Eye (tissue), 1 donor: ENCODE measurements around the gene RPGRIP1L.
A peak's percentile ranks its signal among the peaks of the same experiment; 100 is the strongest.

ENCODE experiments used
- DNase-seq: peaks from one replicate; pipeline ENCODE4 v3.0.0-alpha.2; 2015

The RPGRIP1L gene

GRCh38 chr16:53598511-53599275, 105.0 kb downstream of the RPGRIP1L start:
- DNase-seq = peak; percentile 60

GRCh38 chr16:53597776-53598175, 105.9 kb downstream of the RPGRIP1L start:
- peak; percentile 74 for DNase-seq

GRCh38 chr16:53588081-53588648, 115.5 kb downstream of the RPGRIP1L start:
- DNase-seq = no peak

GRCh38 chr16:53583401-53583800, 120.3 kb downstream of the RPGRIP1L start:
- DNase-seq = no peak

GRCh38 chr16:53581784-53582183, 121.9 kb downstream of the RPGRIP1L start:
- DNase-seq = no peak

- DNase-seq = no peak
Measured at GRCh38 chr16:53580038-53580802, 123.4 kb downstream of the RPGRIP1L start.

- no peak for DNase-seq
Measured at GRCh38 chr16:53576904-53577303, 126.8 kb downstream of the RPGRIP1L start.

- peak; percentile 47 for DNase-seq
Measured at GRCh38 chr16:53576210-53576609, 127.4 kb downstream of the RPGRIP1L start.

- no peak for DNase-seq
Measured at GRCh38 chr16:53571763-53572162, 131.9 kb downstream of the RPGRIP1L start.

- no peak for DNase-seq
Measured at GRCh38 chr16:53566552-53567245, 137.0 kb downstream of the RPGRIP1L start.

GRCh38 chr16:53565296-53565863, 138.3 kb downstream of the RPGRIP1L start:
- DNase-seq = peak; percentile 56

GRCh38 chr16:53563426-53563825, 140.2 kb downstream of the RPGRIP1L start:
- DNase-seq = no peak

- no peak for DNase-seq
Measured at GRCh38 chr16:53561101-53561888, 142.4 kb downstream of the RPGRIP1L start.

- DNase-seq = no peak
Measured at GRCh38 chr16:53559270-53559951, 144.2 kb downstream of the RPGRIP1L start.

GRCh38 chr16:53558710-53559109, 144.9 kb downstream of the RPGRIP1L start:
- no peak for DNase-seq

GRCh38 chr16:53556521-53556920, 147.1 kb downstream of the RPGRIP1L start:
- no peak for DNase-seq

- peak; percentile 95 for DNase-seq
Measured at GRCh38 chr16:53549970-53550690, 153.5 kb downstream of the RPGRIP1L start.
